Esophagus muscularis mucosa (tissue), 4 donors: ENCODE data around the gene DCTN5. TPM values are rescaled to one million over a fixed set of nuclear protein-coding genes. Genes with fewer than 3 reads are reported as not detected.
A peak's percentile ranks its signal among the peaks of the same experiment; 100 is the strongest.

ENCODE experiments used
- DNase-seq: peaks from one replicate; pipeline ENCODE4 v3.0.0-alpha.2; 2017; ENCODE audit errors: extremely low spot score
- H3K27ac ChIP-seq, 4 donors: fragments of 200-600 bp; sonication (generic); replicated peaks in 1 of 4; 1 replicate in 3 of 4; 2 replicates in 1 of 4; pipeline ENCODE4 v1.5.1; 2016 to 2019; ENCODE audit warnings: mild to moderate bottlenecking in 1 of 4
- H3K27me3 ChIP-seq, 4 donors: fragments of 200-600 bp; sonication (generic); one replicate each; pipeline versions ENCODE4 v1.5.1 to v1.6.0; 2016 to 2019
- H3K36me3 ChIP-seq, 4 donors: fragments of 200-600 bp; sonication (generic); one replicate each; pipeline ENCODE4 v1.5.1; 2016 to 2019
- H3K4me1 ChIP-seq, 4 donors: fragments of 200-600 bp; sonication (generic); one replicate each; pipeline ENCODE4 v1.5.1; 2016 to 2019
- H3K4me3 ChIP-seq, 4 donors: fragments of 200-600 bp; sonication (generic); 1 replicate in 2 of 4; 2 replicates in 2 of 4; pipeline ENCODE4 v1.5.1; 2016 to 2019; ENCODE audit warnings: mild to moderate bottlenecking in 4 of 4, moderate library complexity in 1 of 4
- H3K9me3 ChIP-seq, 4 donors: fragments of 200-600 bp; sonication (generic); 1 replicate in 3 of 4; 2 replicates in 1 of 4; pipeline ENCODE4 v1.5.1; 2016 to 2019
- CTCF ChIP-seq, 3 experiments: fragments of 200-600 bp in 2 of 3; fragments of 450-650 bp in 1 of 3; sonication (generic) in 2 of 3; IDR thresholded peaks; one replicate each; pipeline ENCODE4 v1.5.1; 2017 to 2019; ENCODE audit warnings: antibody characterized with exemption in 3 of 3, mild to moderate bottlenecking in 2 of 3, moderate library complexity in 1 of 3
- EP300 ChIP-seq: sonication (generic); formaldehyde crosslinking; IDR thresholded peaks from one replicate; pipeline ENCODE4 v1.6.1; 2017; ENCODE audit warnings: antibody characterized with exemption
- POLR2A ChIP-seq: fragments of 450-650 bp; IDR thresholded peaks from one replicate; pipeline ENCODE4 v1.6.1; 2017; ENCODE audit warnings: antibody characterized with exemption, moderate library complexity, mild to moderate bottlenecking, low read depth
- POLR2AphosphoS5 ChIP-seq, 2 donors: sonication (generic); formaldehyde crosslinking; IDR thresholded peaks; one replicate each; pipeline ENCODE4 v1.6.1; 2017; ENCODE audit warnings: antibody characterized with exemption in 2 of 2
- WGBS: methylation state at CpG from one replicate; pipeline ENCODE4 v1.1.5; 2018; 5-methylcytosine and 5-hydroxymethylcytosine counted together
- intact Hi-C: fragments of 100-400 bp; cut with DNase I; formaldehyde crosslinking; loops from one replicate; pipeline ENCODE4 v1.15.1; 2023
- total RNA-seq, 4 donors: library from RNA; depleted of rRNA; stranded (reverse); fragments of >200 nt; gene quantifications; one replicate each; pipeline versions ENCODE4 v1.1.0 to v1.2.1, GENCODE V29; 2016

Gene DCTN5
- total RNA-seq, 4 donors from 2014 or later: 31.1 to 50.7 (median 37.0) TPM

- no peaks in the 10 kb centered on the region for H3K9me3 ChIP-seq
- no peaks in the 10 kb centered on the region for H3K4me1 ChIP-seq
- DNase-seq: no peak
- no peaks in the 10 kb centered on the region for H3K27me3 ChIP-seq
- H3K27ac ChIP-seq: no peak overlapping the region
- 90% methylated on average over 4 of the region's 4 CpGs for WGBS
- intact Hi-C loops: no loop called here
- H3K4me3 ChIP-seq: no peak overlapping the region
- no peak for TF ChIP-seq CTCF (IDR thresholded peaks at IDR 0.05)
- TF ChIP-seq POLR2AphosphoS5 (IDR thresholded peaks at IDR 0.05): no peak
- no peak for TF ChIP-seq POLR2A
- no peak for TF ChIP-seq EP300
- peaks cover 46 to 97% (median 82%) of the 10 kb centered on the region in 4 donors for H3K36me3 ChIP-seq
These were observed 27.6 kb downstream of the DCTN5 start for GRCh38 chr16:23668873-23669272.

- DNase-seq: no peak
- no peak for TF ChIP-seq POLR2AphosphoS5 (IDR thresholded peaks at IDR 0.05)
- no peak for TF ChIP-seq EP300
- Histone ChIP-seq H3K27me3 (no peaks in the 10 kb centered on the region), H3K9me3 (no peaks in the 10 kb centered on the region), H3K36me3 (peaks cover 41 to 92% (median 74%) of the 10 kb centered on the region in 4 donors), H3K4me1 (no peaks in the 10 kb centered on the region), H3K27ac (no peak overlapping the region), H3K4me3 (no peak overlapping the region)
- 93% methylated on average over 4 of the region's 4 CpGs for WGBS
- intact Hi-C loops: no loop called here
These were observed 29.0 kb downstream of the DCTN5 start for GRCh38 chr16:23670137-23670776.

GRCh38 chr16:23673971-23674614 lies 32.8 kb downstream of the DCTN5 start:
- DNase-seq: no peak
- H3K27me3 ChIP-seq: no peaks in the 10 kb centered on the region
- TF ChIP-seq CTCF (IDR thresholded peaks at IDR 0.05) (no peak), POLR2A (no peak), POLR2AphosphoS5 (IDR thresholded peaks at IDR 0.05) (no peak), EP300 (no peak)
- no peaks in the 10 kb centered on the region for H3K9me3 ChIP-seq
- peaks cover 8 to 13% (median 11%) of the 10 kb centered on the region in 4 donors for H3K4me1 ChIP-seq
- intact Hi-C loops: no loop called here
- WGBS: 74% methylated on average over 8 of the region's 8 CpGs
- H3K4me3 ChIP-seq: no peak overlapping the region
- H3K36me3 ChIP-seq: peaks cover 4 to 58% (median 36%) of the 10 kb centered on the region in 4 donors
- no peak overlapping the region for H3K27ac ChIP-seq

GRCh38 chr16:23676924-23677480 lies 35.7 kb downstream of the DCTN5 start:
- intact Hi-C loops: no loop called here
- WGBS: 97% methylated on average over 2 of the region's 2 CpGs
- no peak for TF ChIP-seq POLR2AphosphoS5 (IDR thresholded peaks at IDR 0.05)
- no peak for TF ChIP-seq CTCF (IDR thresholded peaks at IDR 0.05)
- TF ChIP-seq POLR2A: no peak
- TF ChIP-seq EP300: no peak
- DNase-seq: no peak
- no peaks in the 10 kb centered on the region for H3K27me3 ChIP-seq
- H3K4me1 ChIP-seq: peaks cover 12 to 21% (median 18%) of the 10 kb centered on the region in 4 donors
- H3K36me3 ChIP-seq: peaks cover 0 to 50% (median 26%) of the 10 kb centered on the region in 4 donors
- no peaks in the 10 kb centered on the region for H3K9me3 ChIP-seq
- H3K27ac ChIP-seq: no peak overlapping the region
- no peak overlapping the region for H3K4me3 ChIP-seq

- no peak for DNase-seq
- Histone ChIP-seq H3K9me3 (no peaks in the 10 kb centered on the region), H3K27me3 (no peaks in the 10 kb centered on the region), H3K27ac (peak within 1 kb of the TSS in 1 of 4 donors; percentile 13), H3K4me3 (peak within 1 kb of the TSS; percentile 52 to 61 (median 58)), H3K36me3 (peaks cover 0 to 47% (median 23%) of the 10 kb centered on the region in 4 donors), H3K4me1 (peaks cover 12 to 21% (median 18%) of the 10 kb centered on the region in 4 donors)
- WGBS: 4% methylated on average over 23 of the region's 75 CpGs
- TF ChIP-seq POLR2AphosphoS5 (IDR thresholded peaks at IDR 0.05) (peak in 1 of 2 donors; percentile 64), CTCF (IDR thresholded peaks at IDR 0.05) (peak; percentile 21 to 36 (median 35)), POLR2A (no peak), EP300 (no peak)
- intact Hi-C loops: no loop called here
These were observed 37.4 kb downstream of the DCTN5 start, which contains the start of gene PLK1 for GRCh38 chr16:23678430-23679273. Gene PLK1 (plus strand): TSS chr16:23678889. CDS start chr16:23678933, 44 bp downstream.
